Liver (tissue), 3 donors: ENCODE data around the gene MTMR12.

Experiments used
- ATF3 ChIP-seq: IDR thresholded peaks from 2 replicates; pipeline ENCODE4 v1.6.1; 2016; ENCODE audit warnings: antibody characterized with exemption
- CTCF ChIP-seq: fragments of 150-350 bp; IDR thresholded peaks from 2 replicates; pipeline ENCODE4 v1.5.1; 2017; ENCODE audit warnings: improper control_type of control experiment, low read depth, low read length; ENCODE audit not compliant: missing input control
- MAX ChIP-seq: IDR thresholded peaks from 2 replicates; pipeline ENCODE4 v1.6.1; 2016; ENCODE audit warnings: antibody characterized with exemption
- RAD21 ChIP-seq, 2 donors: IDR thresholded peaks; 2 replicates each; pipeline ENCODE4 v1.6.1; 2016; ENCODE audit warnings: antibody characterized with exemption in 2 of 2, mild to moderate bottlenecking in 2 of 2
- SP1 ChIP-seq: IDR thresholded peaks from 2 replicates; pipeline ENCODE4 v1.6.1; 2018; ENCODE audit warnings: antibody characterized with exemption, mild to moderate bottlenecking
- TAF1 ChIP-seq: conservative IDR thresholded peaks from 2 replicates; pipeline ENCODE4 v1.6.1; 2016; ENCODE audit warnings: antibody characterized with exemption, mild to moderate bottlenecking
- TF ChIP-seq, protein P1 (sequence below): IDR thresholded peaks from 2 replicates; pipeline ENCODE4 v1.6.1; 2016; ENCODE audit warnings: antibody characterized with exemption, mild to moderate bottlenecking
- TF ChIP-seq, protein P2 (sequence below): IDR thresholded peaks from 2 replicates; pipeline ENCODE4 v1.6.1; 2016; ENCODE audit warnings: antibody characterized with exemption
- donor health status: healthy.
- donor health status: healthy.

GRCh38 chr5:32298059-32298415, 14.7 kb downstream of the MTMR12 start:
- TF ChIP-seq CTCF = no peak
- TF ChIP-seq, protein P1, sequence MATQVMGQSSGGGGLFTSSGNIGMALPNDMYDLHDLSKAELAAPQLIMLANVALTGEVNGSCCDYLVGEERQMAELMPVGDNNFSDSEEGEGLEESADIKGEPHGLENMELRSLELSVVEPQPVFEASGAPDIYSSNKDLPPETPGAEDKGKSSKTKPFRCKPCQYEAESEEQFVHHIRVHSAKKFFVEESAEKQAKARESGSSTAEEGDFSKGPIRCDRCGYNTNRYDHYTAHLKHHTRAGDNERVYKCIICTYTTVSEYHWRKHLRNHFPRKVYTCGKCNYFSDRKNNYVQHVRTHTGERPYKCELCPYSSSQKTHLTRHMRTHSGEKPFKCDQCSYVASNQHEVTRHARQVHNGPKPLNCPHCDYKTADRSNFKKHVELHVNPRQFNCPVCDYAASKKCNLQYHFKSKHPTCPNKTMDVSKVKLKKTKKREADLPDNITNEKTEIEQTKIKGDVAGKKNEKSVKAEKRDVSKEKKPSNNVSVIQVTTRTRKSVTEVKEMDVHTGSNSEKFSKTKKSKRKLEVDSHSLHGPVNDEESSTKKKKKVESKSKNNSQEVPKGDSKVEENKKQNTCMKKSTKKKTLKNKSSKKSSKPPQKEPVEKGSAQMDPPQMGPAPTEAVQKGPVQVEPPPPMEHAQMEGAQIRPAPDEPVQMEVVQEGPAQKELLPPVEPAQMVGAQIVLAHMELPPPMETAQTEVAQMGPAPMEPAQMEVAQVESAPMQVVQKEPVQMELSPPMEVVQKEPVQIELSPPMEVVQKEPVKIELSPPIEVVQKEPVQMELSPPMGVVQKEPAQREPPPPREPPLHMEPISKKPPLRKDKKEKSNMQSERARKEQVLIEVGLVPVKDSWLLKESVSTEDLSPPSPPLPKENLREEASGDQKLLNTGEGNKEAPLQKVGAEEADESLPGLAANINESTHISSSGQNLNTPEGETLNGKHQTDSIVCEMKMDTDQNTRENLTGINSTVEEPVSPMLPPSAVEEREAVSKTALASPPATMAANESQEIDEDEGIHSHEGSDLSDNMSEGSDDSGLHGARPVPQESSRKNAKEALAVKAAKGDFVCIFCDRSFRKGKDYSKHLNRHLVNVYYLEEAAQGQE = no peak
- TF ChIP-seq TAF1 = no peak
- no peak for TF ChIP-seq MAX
- TF ChIP-seq ATF3 = no peak
- TF ChIP-seq, protein P2, sequence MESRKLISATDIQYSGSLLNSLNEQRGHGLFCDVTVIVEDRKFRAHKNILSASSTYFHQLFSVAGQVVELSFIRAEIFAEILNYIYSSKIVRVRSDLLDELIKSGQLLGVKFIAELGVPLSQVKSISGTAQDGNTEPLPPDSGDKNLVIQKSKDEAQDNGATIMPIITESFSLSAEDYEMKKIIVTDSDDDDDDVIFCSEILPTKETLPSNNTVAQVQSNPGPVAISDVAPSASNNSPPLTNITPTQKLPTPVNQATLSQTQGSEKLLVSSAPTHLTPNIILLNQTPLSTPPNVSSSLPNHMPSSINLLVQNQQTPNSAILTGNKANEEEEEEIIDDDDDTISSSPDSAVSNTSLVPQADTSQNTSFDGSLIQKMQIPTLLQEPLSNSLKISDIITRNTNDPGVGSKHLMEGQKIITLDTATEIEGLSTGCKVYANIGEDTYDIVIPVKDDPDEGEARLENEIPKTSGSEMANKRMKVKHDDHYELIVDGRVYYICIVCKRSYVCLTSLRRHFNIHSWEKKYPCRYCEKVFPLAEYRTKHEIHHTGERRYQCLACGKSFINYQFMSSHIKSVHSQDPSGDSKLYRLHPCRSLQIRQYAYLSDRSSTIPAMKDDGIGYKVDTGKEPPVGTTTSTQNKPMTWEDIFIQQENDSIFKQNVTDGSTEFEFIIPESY = no peak
- TF ChIP-seq SP1 = no peak
- no peak for TF ChIP-seq RAD21 (IDR thresholded peaks at IDR 0.05)
